GM18505 (cell line): ENCODE measurements around the gene UBE2I.

Experiments used
- ATAC-seq: cut with Tn5 transposase; IDR thresholded peaks from one replicate; pipeline ENCODE4 v1.9.1; 2021; ENCODE audit not compliant: unreplicated experiment
- POLR2A ChIP-seq: IDR thresholded peaks from 4 replicates; pipeline ENCODE4 v1.6.1; 2011; ENCODE audit warnings: borderline replicate concordance; ENCODE audit not compliant: insufficient read depth, insufficient read length; ENCODE audit errors: extremely low read depth

The UBE2I gene

GRCh38 chr16:1340730-1341494, 31.5 kb downstream of the UBE2I start:
- no peak for TF ChIP-seq POLR2A
- no peak for ATAC-seq

GRCh38 chr16:1341495-1342420, 32.3 kb downstream of the UBE2I start:
- ATAC-seq = no peak
- no peak for TF ChIP-seq POLR2A

GRCh38 chr16:1342526-1343427, 33.3 kb downstream of the UBE2I start:
- peak; percentile 80 for ATAC-seq
- no peak for TF ChIP-seq POLR2A

- TF ChIP-seq POLR2A = no peak
These were observed 34.2 kb downstream of the UBE2I start for GRCh38 chr16:1343428-1344242.

GRCh38 chr16:1344499-1344898, 35.1 kb downstream of the UBE2I start:
- ATAC-seq = no peak
- no peak for TF ChIP-seq POLR2A

More at GRCh38 chr16:1343428-1344242, 34.2 kb downstream of the UBE2I start:
- no peak for ATAC-seq

- no peak for TF ChIP-seq POLR2A
- ATAC-seq = no peak
These were observed 35.7 kb downstream of the UBE2I start for GRCh38 chr16:1345087-1345486.

- no peak for TF ChIP-seq POLR2A
- no peak for ATAC-seq
These were observed 36.4 kb downstream of the UBE2I start for GRCh38 chr16:1345651-1346421.

- no peak for ATAC-seq
These were observed 37.2 kb downstream of the UBE2I start for GRCh38 chr16:1346422-1347285.

GRCh38 chr16:1347286-1347855, 37.9 kb downstream of the UBE2I start:
- TF ChIP-seq POLR2A = no peak
- no peak for ATAC-seq

More at GRCh38 chr16:1346422-1347285, 37.2 kb downstream of the UBE2I start:
- TF ChIP-seq POLR2A = no peak

GRCh38 chr16:1347962-1348361, 38.5 kb downstream of the UBE2I start:
- TF ChIP-seq POLR2A = no peak
- ATAC-seq = no peak
